Ovary (tissue), 9 donors: ENCODE results near the gene ZNF80. TPM values are rescaled to one million over a fixed set of nuclear protein-coding genes. Genes with fewer than 3 reads are reported as not detected.

Source experiments
- DNase-seq, 5 donors: peaks; one replicate each; pipeline ENCODE4 v3.0.0-alpha.2; 2019 to 2020
- H3K27ac ChIP-seq, 2 donors: fragments of 200-600 bp; one replicate each; pipeline versions ENCODE4 v1.5.1 to v1.8.0; 2019 to 2022
- H3K27me3 ChIP-seq: fragments of 200-600 bp; one replicate; pipeline ENCODE4 v1.8.0; 2022
- H3K36me3 ChIP-seq: fragments of 200-600 bp; sonication (generic); one replicate; pipeline ENCODE4 v1.5.1; 2019
- H3K4me1 ChIP-seq: one replicate; pipeline ENCODE4 v1.8.1; 2013; ENCODE audit warnings: mild to moderate bottlenecking, moderate library complexity; ENCODE audit not compliant: insufficient read depth
- H3K4me3 ChIP-seq: fragments of 200-600 bp; sonication (generic); one replicate; pipeline ENCODE4 v1.5.1; 2017
- H3K9me3 ChIP-seq, 2 donors: fragments of 200-600 bp in 1 of 2; sonication (generic) in 1 of 2; one replicate each; pipeline versions ENCODE4 v1.5.1 to v1.8.1; 2013 to 2019; ENCODE audit warnings: mild to moderate bottlenecking in 1 of 2, moderate library complexity in 1 of 2
- CTCF ChIP-seq, 3 donors: fragments of 450-650 bp in 2 of 3; fragments of 200-600 bp in 1 of 3; IDR thresholded peaks; one replicate each; pipeline versions ENCODE4 v1.5.1 to v1.8.0; 2016 to 2022; ENCODE audit warnings: antibody characterized with exemption in 3 of 3, mild to moderate bottlenecking in 1 of 3
- EP300 ChIP-seq: sonication (generic); formaldehyde crosslinking; IDR thresholded peaks from one replicate; pipeline ENCODE4 v1.6.1; 2017; ENCODE audit warnings: antibody characterized with exemption
- POLR2A ChIP-seq: fragments of 450-650 bp; IDR thresholded peaks from one replicate; pipeline ENCODE4 v1.6.1; 2017; ENCODE audit warnings: antibody characterized with exemption, mild to moderate bottlenecking, moderate library complexity
- WGBS, 3 donors: extraction: QIAGEN DNeasy Blood & Tissue Kit in 1 of 3; methylation state at CpG; one replicate each; pipeline versions ENCODE4 v1.1.5 to v1.1.7; 2013 to 2017; 5-methylcytosine and 5-hydroxymethylcytosine counted together
- intact Hi-C, 4 donors: fragments of 100-400 bp; cut with DNase I; formaldehyde crosslinking; loops; one replicate each; pipeline versions ENCODE4 v1.11.0 to v1.15.1; 2022 to 2023
- polyA plus RNA-seq, 2 donors: library from polyadenylated mRNA; stranded (reverse); fragments of 200-250 nt in 1 of 2; fragments of 350-450 nt in 1 of 2; fragmentation: Illumina TruSeq in 1 of 2; extraction: RNeasy Lipid Tissue Mini Kit (QIAGEN cat#74804) in 1 of 2; gene quantifications; one replicate each; pipeline ENCODE4 v1.2.3, GENCODE V29; 2013 to 2014
- total RNA-seq, 7 donors: library from RNA; depleted of rRNA in 2 of 7; stranded (reverse); fragments of >200 nt in 2 of 7; fragmentation: NEBNext Ultra II Directional in 3 of 7; extraction: Animal tissue kit (Norgen Biotek cat#: 25700) in 3 of 7; gene quantifications; one replicate each; pipeline versions ENCODE4 v1.1.0 to v1.2.4, GENCODE V29; 2016 to 2023
- donor health status: DM: no; HTN: no; CAD: no; lungs with moderate emphysema.
- donor health status: DM: no; HTN: no; CAD: no.
- donor health status: Bipolar disorder and iron deficiency.
- donor health status: DM: yes; HTN: yes; CAD: no.
- donor health status: DM: no; HTN: no; CAD: no.
- donor health status: DM: yes; HTN: yes; CAD: no.

The ZNF80 gene
- total and polyA plus RNA-seq, 9 donors: 0.02 to 0.12 TPM; not detected in 7

- H3K9me3 ChIP-seq: no peaks in the 10 kb centered on the region
- H3K4me1 ChIP-seq: no peaks in the 10 kb centered on the region
- no peaks in the 10 kb centered on the region for H3K36me3 ChIP-seq
- no peak for DNase-seq
- WGBS, 3 donors: 81 to 100% (median 89%) methylated on average over 1 of the region's 1 CpG
- no peaks in the 10 kb centered on the region for H3K27me3 ChIP-seq
- intact Hi-C loops: no loop called here
- no peak for TF ChIP-seq CTCF (IDR thresholded peaks at IDR 0.05)
- no peak overlapping the region for H3K4me3 ChIP-seq
- no peak overlapping the region for H3K27ac ChIP-seq
Observed at GRCh38 chr3:114274929-114275328, 37.6 kb upstream of the ZNF80 start.

GRCh38 chr3:114272271-114272670 is 34.9 kb upstream of the ZNF80 start:
- intact Hi-C loops: no loop called here
- WGBS, 3 donors: 66 to 78% (median 69%) methylated on average over 1 of the region's 1 CpG
- no peak for TF ChIP-seq CTCF (IDR thresholded peaks at IDR 0.05)
- no peak for TF ChIP-seq POLR2A
- TF ChIP-seq EP300: no peak

GRCh38 chr3:114270019-114270418 is 32.6 kb upstream of the ZNF80 start:
- intact Hi-C loops: no loop called here
- WGBS, 3 donors: 92 to 93% (median 92%) methylated on average over 2 of the region's 2 CpGs
- Histone ChIP-seq H3K9me3 (no peaks in the 10 kb centered on the region), H3K27me3 (no peaks in the 10 kb centered on the region), H3K27ac (no peak overlapping the region), H3K36me3 (no peaks in the 10 kb centered on the region), H3K4me1 (no peaks in the 10 kb centered on the region), H3K4me3 (no peak overlapping the region)
- no peak for TF ChIP-seq CTCF (IDR thresholded peaks at IDR 0.05)
- no peak for TF ChIP-seq POLR2A
- no peak for TF ChIP-seq EP300
- no peak for DNase-seq

More at GRCh38 chr3:114272271-114272670, 34.9 kb upstream of the ZNF80 start:
- no peaks in the 10 kb centered on the region for H3K36me3 ChIP-seq
- no peak overlapping the region for H3K4me3 ChIP-seq
- H3K27me3 ChIP-seq: no peaks in the 10 kb centered on the region
- H3K4me1 ChIP-seq: no peaks in the 10 kb centered on the region
- H3K9me3 ChIP-seq: no peaks in the 10 kb centered on the region
- DNase-seq: no peak
- H3K27ac ChIP-seq: no peak overlapping the region

GRCh38 chr3:114260152-114260551 is 22.8 kb upstream of the ZNF80 start:
- no peaks in the 10 kb centered on the region for H3K27me3 ChIP-seq
- no peak for TF ChIP-seq EP300
- no peak for TF ChIP-seq POLR2A
- TF ChIP-seq CTCF (IDR thresholded peaks at IDR 0.05): no peak
- H3K27ac ChIP-seq: no peak overlapping the region
- no peaks in the 10 kb centered on the region for H3K9me3 ChIP-seq
- H3K4me3 ChIP-seq: no peak overlapping the region
- no peak for DNase-seq
- no peaks in the 10 kb centered on the region for H3K36me3 ChIP-seq
- intact Hi-C loops: no loop called here
- H3K4me1 ChIP-seq: no peaks in the 10 kb centered on the region

GRCh38 chr3:114259566-114259965 is 22.2 kb upstream of the ZNF80 start:
- Histone ChIP-seq H3K27me3 (no peaks in the 10 kb centered on the region), H3K9me3 (no peaks in the 10 kb centered on the region), H3K4me3 (no peak overlapping the region), H3K27ac (no peak overlapping the region), H3K4me1 (no peaks in the 10 kb centered on the region), H3K36me3 (no peaks in the 10 kb centered on the region)
- intact Hi-C loops: no loop called here
- DNase-seq: no peak
- TF ChIP-seq CTCF (IDR thresholded peaks at IDR 0.05) (no peak), EP300 (no peak), POLR2A (no peak)
- 82 to 94% (median 83%) methylated on average over 1 of the region's 1 CpG for WGBS, 3 donors
